HG02981 (cell line): ENCODE data around the gene DPH3.

Source experiments
- ATAC-seq: cut with Tn5 transposase; IDR thresholded peaks from one replicate; pipeline ENCODE4 v1.9.1; 2021; ENCODE audit warnings: mild to moderate bottlenecking, moderate library complexity; ENCODE audit not compliant: unreplicated experiment

DPH3 gene

DNA sequence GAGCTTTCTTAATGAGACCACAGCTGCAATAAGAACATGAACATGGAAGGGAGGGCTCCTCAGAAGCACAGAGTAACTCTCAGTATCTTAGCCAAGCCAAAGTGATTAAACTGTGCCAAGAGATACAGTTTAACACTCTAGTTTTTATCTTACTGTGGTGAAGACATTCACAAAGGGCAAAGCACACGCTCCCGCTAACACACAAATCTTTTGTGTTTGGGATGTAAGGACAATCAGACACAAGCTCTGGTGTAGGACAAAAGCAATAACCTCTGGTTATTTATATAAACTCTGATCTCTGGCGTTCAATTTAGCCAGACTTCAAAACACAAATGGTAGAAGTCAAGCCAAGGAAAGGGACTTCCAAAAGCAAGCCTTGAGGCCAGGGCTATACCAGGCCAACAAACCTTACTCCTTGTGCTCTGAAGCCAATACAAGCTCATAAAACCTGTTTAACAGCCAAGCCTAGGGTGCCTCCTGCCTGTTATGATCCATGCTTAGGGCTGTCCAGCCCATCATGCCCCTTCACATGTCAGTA, 27.8 kb downstream of the DPH3 start:
- ATAC-seq, result no peak

DNA sequence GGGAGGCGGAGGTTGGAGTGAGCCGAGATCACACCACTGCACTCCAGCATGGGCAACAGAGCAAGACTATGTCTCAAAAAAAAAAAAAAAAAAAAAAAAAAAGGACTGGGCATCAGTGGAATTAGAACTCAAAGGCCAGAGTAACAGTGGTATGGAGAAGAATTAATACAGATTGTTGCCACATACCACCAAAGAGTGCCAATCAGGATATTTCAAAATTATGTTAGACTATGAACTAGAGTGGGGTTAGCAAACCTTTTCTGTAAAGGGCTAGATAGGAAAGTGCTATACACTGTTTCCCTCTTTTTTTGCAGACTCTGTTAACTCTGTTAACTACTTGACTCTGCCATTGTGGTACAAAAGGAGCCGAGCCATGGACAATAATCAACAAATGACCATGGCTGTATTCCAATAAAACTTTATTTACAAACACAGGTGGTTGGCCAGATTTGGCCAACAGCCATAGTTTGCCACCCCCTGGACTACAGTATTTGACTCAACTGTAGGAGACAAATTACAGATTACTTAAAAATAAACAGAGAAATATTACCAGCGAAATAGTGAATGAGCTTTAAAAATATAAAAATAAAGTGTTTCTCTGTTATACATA, 28.6 kb downstream of the DPH3 start:
- ATAC-seq, result no peak

DNA sequence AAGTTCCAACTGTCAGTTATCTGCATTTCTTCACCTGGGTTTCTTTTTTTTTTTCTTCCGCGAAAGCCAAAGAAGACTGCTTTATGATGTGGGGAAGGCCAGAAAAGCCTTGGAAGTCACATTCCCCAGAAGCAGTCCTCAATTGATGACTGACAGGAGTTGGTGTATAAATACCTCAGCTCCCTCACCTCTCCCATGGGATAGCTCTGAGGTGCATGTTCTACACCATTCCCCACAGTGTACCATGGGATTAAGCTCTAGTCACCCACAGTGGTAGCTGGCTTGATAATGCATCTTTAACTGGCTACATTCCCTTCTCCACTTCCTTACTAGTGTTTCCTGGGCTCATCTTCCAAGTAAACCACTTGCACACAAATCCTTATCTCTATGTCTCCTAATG, 30.5 kb downstream of the DPH3 start:
- no peak for ATAC-seq

DNA sequence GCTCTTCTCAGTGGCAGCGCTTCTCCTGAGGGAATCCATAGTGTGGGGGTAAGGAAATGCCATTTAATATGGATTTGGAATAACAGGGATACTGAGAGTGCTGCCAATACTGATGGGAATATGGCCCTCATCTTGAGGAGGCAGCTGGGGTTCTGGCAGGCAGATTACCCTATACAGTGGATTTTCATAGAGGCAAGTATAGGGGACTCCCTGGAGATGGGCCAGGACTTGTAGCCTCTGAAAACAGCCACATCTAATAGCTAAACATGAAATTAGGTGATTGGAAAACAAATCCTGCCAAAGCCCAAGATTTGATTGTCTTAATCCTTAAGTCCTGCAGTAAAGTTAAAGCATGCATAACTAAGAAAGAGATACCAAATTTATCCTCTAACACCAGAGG, 30.9 kb downstream of the DPH3 start:
- ATAC-seq, result no peak

DNA sequence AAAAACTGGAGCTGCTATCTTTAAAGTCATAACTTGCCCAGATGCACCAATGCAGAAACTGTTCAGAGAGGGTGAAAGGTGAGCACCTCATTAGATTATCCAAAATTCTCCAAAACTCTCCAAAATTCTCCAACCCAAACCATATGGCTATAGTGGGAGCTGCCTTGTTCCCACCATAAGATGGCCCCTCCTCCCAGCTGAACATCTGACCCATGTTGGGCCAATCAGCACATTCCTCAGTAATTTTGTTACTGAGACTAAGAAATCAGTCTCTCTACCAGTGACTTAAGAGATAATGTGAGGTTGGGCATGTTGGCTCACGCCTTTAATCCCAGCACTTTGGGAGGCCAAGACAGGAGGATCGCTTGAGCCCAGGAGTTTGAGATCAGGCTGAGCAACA, 32.8 kb downstream of the DPH3 start:
- ATAC-seq, result no peak

DNA sequence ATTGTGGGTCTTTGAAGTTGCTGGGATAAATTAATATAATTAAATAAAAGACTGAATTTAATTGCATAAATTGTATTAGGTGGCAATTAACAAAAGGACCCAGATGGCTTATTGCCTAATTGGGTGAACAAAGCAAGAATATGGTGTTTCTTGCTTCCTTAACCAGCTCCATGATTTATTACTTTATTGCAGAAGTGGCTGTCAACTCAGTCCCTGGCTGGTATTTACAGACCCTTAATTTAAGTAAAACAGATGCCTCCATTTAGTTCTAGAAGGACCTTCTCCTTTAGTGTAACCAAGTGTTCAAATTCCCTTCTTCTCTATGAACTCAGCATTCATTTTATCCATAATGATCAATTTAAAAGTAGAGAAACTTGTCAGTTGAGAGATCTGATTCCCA, 35.1 kb downstream of the DPH3 start:
- no peak for ATAC-seq

DNA sequence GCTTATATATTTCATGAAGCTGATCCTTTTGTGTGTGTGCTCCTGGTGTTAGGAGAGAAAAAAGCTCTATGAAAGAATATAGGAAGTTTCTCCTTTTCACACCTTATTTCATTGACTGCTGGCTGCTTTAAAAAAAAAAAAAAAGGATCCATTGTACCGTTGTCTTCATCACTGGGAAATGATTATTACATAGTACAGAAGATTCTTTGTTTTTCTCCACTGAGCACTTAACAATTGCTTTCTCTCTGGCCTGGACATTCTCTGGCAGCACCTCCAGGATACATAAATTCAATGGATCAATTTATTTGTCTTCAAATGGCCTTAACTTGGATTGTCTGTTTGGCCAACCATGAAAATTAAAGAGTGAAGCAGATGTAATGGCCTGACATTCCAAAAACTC, 37.2 kb downstream of the DPH3 start:
- ATAC-seq, result no peak

DNA sequence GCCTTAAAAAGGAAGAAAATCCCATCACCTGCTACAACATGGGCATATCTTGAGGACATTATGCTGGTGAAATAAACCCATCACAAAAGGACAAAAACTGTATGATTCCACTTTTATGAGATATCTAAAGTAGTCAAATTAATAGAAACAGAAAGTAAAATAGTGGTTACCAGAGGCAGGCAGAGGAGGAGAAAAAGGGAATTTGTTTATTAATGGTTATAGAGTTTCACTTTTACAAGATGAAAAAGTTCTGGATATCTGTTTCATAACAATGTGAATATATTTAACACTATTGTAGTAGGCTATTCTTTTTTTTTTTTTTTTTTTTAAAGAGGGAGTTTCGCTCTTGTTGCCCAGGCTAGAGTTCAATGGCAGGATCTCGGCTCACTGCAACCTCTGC, 40.4 kb downstream of the DPH3 start:
- no peak for ATAC-seq

DNA sequence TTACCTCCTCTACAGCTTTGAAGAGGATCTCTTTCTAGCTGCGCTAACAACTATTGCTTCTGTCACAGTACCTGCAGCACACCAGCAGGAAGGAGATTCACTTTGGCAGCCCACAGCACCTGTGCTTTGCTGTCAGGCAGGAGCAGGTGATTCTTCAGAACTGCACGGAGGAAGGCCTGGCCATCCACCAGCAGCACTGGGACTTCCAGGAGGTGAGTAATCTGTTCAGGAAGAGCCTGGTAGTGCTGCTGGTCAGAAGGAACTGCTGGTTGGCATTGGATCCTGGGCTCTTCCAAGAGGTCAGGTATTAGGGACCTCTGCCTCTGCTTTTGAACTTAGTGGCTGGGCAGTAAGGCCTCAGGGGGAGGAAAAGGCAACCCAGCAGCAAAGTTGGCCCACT, 42.2 kb downstream of the DPH3 start:
- no peak for ATAC-seq

DNA sequence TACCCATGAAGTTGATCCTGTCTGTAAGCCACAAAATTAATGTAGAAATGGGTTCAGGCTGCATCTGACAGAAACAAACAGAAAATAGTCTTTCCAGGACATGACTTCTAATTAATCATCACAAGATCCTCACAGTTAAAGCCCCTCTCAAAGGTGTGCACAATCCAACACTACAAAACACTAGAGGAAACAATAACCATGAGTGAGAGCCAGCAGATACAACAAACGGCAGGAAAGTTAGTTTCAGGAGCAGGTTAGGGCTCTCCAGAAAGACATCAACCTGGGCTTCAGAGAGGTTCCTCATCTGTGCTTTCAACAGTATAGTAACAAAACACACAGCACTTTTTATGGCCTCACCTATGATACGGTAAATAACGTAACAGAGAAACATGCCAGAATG, 42.8 kb downstream of the DPH3 start:
- no peak for ATAC-seq

DNA sequence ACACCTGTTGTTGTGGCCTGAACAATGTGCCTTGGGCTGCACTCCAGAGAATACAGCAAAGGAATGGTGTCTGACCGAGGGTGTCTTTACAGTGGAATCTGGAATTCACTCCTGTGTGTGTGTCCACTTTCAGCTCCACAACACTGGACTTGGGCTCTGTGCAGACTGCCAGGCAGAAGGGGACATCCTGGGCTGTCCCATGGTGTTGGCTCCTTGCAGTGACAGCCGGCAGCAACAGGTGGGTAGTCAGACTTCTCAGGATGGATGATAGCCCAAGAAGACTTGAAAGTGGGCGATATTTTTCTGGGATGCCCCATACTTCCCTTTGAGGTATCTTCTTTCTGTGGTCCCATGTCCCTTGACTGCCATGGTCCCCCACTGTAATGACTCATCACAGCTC, 45.0 kb downstream of the DPH3 start:
- ATAC-seq, result no peak

DNA sequence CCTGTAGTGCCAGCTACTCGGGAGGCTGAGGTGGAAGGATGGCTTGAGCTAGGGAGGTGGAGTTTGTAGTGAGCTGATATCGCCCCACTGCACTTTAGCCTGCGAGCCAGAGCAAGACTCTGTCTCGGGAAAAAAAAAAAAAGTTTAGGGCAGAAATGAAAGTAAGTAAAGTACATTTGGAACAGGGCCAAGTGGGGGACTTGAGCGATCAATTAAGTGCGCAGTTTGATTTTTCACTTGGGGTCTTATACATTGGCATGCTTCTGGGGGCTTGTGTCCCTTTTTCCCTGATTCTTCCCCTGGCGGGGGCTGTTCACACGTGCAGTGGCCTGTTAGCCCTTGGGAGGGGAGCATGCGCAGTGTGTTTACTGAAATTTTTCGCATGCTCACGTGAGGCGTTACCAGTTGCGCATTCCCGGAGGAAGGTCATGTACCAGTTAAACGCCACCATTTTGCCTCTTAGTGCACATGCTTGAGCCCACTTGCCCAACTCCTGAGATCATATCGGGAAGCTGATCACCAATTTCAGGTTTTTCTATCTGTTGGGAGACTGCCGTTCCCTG, 48.3 kb downstream of the DPH3 start:
- no peak for ATAC-seq

DNA sequence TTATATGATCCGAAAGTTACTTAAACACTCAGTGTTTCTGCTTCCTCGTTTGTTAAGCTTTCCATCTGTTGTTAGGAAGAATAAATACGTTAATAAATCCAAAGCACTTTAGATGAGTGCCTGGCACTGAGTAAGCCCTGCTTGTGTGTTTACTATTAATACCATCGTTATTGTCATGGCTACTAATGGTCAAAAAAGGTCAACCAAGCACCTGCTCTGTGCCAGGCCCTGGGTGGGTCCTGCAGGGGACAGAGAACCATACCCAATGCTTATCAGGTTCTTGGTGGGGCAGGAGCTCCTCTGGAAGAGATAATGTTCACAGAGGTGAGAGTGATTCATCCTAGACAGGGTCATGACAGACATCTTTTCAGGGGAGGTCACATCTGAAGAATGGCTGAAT, 50.4 kb downstream of the DPH3 start:
- no peak for ATAC-seq

DNA sequence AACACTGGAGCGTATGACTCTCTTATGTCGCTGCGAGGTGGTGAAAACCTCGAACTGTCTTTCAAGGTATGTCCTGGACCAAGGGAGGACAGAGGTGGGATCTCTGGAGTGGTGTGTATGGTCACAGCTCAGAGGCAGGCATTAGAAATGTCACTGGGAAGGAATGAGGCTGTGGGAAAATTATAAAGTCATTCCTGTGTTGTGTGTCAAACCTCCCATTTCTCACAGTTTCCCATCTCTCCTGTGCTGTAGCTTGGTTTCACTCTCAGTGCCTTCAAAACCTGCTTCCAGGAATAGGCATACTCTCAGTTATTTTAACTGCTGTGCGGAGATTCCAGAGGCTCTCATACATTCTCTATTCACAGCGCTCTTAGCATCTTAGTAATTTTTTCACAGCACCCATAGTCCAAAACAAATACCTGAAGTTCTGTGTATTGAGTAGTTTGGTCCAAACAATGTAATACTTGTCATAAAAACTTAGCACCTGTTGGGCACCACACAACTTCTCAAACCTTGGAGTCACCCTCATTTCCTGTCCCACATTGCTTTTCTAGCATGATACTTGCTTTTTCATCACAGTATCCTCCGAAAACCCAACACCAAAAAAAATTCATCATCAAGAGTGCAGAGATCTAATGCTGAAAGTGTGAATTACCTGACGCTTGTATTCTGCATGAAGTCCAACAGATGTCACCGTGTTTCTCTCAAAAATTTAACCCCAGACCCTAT, 53.4 kb downstream of the DPH3 start:
- no peak for ATAC-seq
